Endodermal cell (in vitro differentiated cells): Measurements from ENCODE around the gene SSU72. TPM values are rescaled to one million over a fixed set of nuclear protein-coding genes. Genes with fewer than 3 reads are reported as not detected.

ENCODE experiments used
- DNase-seq: peaks from one replicate; pipeline ENCODE4 v3.0.0-alpha.2; 2017
- H3K27ac ChIP-seq: 2 replicates; pipeline ENCODE4 v1.5.1; 2013; ENCODE audit warnings: mild to moderate bottlenecking, low read depth, low read length, moderate library complexity
- H3K27me3 ChIP-seq: 2 replicates; pipeline ENCODE4 v1.6.1; 2013; ENCODE audit warnings: mild to moderate bottlenecking, low read length, moderate library complexity; ENCODE audit not compliant: insufficient read depth, control insufficient read depth, poor library complexity, severe bottlenecking
- H3K36me3 ChIP-seq: 2 replicates; pipeline ENCODE4 v1.7.0; 2013; ENCODE audit warnings: mild to moderate bottlenecking, low read length, moderate library complexity; ENCODE audit not compliant: control insufficient read depth, insufficient read depth
- H3K4me1 ChIP-seq: one replicate; pipeline ENCODE4 v1.7.0; 2013; ENCODE audit warnings: low read length; ENCODE audit not compliant: control insufficient read depth, insufficient read depth
- H3K4me3 ChIP-seq: 2 replicates; pipeline ENCODE4 v1.5.1; 2013; ENCODE audit warnings: mild to moderate bottlenecking, low read length, moderate library complexity
- H3K9ac ChIP-seq: 2 replicates; pipeline ENCODE4 v1.6.1; 2013; ENCODE audit warnings: mild to moderate bottlenecking, low read length, moderate library complexity; ENCODE audit not compliant: poor library complexity, severe bottlenecking; ENCODE audit errors: extremely low read depth
- H3K9me3 ChIP-seq: 2 replicates; pipeline ENCODE4 v1.6.1; 2013; ENCODE audit warnings: mild to moderate bottlenecking, low read length, moderate library complexity; ENCODE audit not compliant: control insufficient read depth
- H3K27ac Mint-ChIP-seq: 2 replicates; pipeline ENCODE4 v1.8.0; 2020; ENCODE audit warnings: mixed read lengths
- H3K27me3 Mint-ChIP-seq: 2 replicates; pipeline ENCODE4 v1.8.0; 2021; ENCODE audit warnings: mild to moderate bottlenecking, mixed read lengths; ENCODE audit not compliant: insufficient read depth
- H3K36me3 Mint-ChIP-seq: 2 replicates; pipeline ENCODE4 v1.8.0; 2020; ENCODE audit warnings: low read depth, mixed read lengths
- H3K4me1 Mint-ChIP-seq: 2 replicates; pipeline ENCODE4 v1.8.0; 2020; ENCODE audit warnings: mixed read lengths
- H3K4me3 Mint-ChIP-seq: 2 replicates; pipeline ENCODE4 v1.8.0; 2020; ENCODE audit warnings: mild to moderate bottlenecking, moderate library complexity, mixed read lengths
- H3K9me3 Mint-ChIP-seq: 2 replicates; pipeline ENCODE4 v1.8.0; 2020; ENCODE audit warnings: mild to moderate bottlenecking, mixed read lengths
- WGBS, 2 experiments: methylation state at CpG; one replicate each; pipeline versions ENCODE4 v1.1.5 to v1.1.7; 2013; ENCODE audit warnings: missing lambda C conversion rate in 2 of 2, mixed read lengths in 1 of 2; ENCODE audit not compliant: insufficient coverage in 1 of 2, insufficient read length in 1 of 2; 5-methylcytosine and 5-hydroxymethylcytosine counted together
- total RNA-seq, 2 donors: library from RNA; stranded (reverse); fragmentation: NEBNext Ultra II Directional in 1 of 2; extraction: Animal tissue kit (Norgen Biotek cat#: 25700) in 1 of 2; gene quantifications; 2 replicates in 1 of 2; 3 replicates in 1 of 2; pipeline ENCODE4 v1.2.1, GENCODE V29; 2021
- TF ChIP-seq, protein P1 (sequence below): fragments of 200-600 bp; sonication (generic); conservative IDR thresholded peaks from 2 replicates; pipeline ENCODE4 v1.5.0; 2021; ENCODE audit warnings: antibody characterized with exemption, mild to moderate bottlenecking

The SSU72 gene
- total RNA-seq, 2 donors from 2014 or later = 133 to 138 TPM

DNA sequence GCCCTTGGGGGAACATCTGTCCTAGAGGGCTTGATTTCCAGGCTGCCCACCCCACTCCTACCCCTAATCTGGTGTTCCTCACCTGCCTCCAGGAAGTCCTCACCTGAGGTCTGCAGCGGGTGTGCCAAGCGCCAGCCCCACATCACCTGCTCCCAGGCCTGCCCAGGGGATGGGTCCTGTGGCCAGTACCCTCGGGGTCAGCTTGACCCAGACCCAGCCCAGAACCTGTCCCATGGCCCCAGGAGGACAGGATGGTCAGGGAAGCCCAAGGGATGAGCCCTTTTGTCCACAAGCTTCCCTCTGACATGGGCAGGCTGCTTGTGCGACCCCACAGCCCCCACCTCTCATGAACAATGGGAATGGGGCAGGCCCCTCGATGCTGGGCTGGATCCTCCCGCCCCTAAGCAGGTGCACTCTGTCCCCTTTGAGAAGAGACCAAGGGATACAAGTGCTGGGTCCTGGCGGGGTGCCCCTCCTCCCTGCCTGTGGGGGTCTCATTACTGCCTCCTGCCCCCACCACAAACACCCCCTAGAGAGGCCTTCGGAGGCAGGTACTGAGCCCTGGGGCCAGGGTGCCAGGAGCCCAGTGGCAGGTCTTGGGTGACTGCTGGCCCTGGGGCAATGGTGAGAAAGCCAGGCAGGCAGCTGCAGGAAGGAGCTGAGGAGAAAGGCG, 43.9 kb upstream of the SSU72 start:
- H3K9ac ChIP-seq = no peak overlapping the region

DNA sequence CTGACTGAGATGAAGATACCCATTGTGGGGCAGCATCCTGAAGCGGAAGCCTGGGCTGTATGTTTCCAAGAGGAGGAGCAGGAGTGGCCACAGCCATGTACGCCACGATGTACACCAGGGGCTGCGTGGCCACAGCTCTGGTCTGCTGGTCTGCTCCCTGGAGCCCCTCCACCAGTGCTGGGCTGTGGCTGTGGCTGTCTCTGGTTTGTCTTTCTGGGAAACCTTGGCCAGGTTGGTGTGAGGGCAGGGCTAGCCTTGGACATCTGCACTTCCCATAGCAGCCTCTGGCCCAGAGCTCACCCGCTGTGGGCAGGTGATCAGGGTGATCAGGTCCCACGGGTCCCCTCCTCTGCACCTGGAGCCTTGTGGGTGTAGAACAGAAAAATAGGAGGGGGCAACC, 43.3 kb upstream of the SSU72 start:
- Histone ChIP-seq H3K27me3 (no peaks in the 10 kb centered on the region), H3K36me3 (peaks cover 18% of the 10 kb centered on the region), H3K4me3 (no peak overlapping the region), H3K4me1 (peaks cover 8% of the 10 kb centered on the region), H3K9ac (no peak overlapping the region), H3K9me3 (no peaks in the 10 kb centered on the region), H3K27ac (no peak overlapping the region)
- Mint-ChIP-seq H3K27me3 (no peaks in the 10 kb centered on the region), H3K36me3 (peaks cover 10% of the 10 kb centered on the region), H3K4me1 (no peaks in the 10 kb centered on the region), H3K27ac (no peak overlapping the region), H3K4me3 (no peak overlapping the region), H3K9me3 (no peaks in the 10 kb centered on the region)
- DNase-seq = no peak
- WGBS, 2 experiments = 96% methylated on average over 4 to 6 of the region's 6 CpGs
- TF ChIP-seq, protein P1, sequence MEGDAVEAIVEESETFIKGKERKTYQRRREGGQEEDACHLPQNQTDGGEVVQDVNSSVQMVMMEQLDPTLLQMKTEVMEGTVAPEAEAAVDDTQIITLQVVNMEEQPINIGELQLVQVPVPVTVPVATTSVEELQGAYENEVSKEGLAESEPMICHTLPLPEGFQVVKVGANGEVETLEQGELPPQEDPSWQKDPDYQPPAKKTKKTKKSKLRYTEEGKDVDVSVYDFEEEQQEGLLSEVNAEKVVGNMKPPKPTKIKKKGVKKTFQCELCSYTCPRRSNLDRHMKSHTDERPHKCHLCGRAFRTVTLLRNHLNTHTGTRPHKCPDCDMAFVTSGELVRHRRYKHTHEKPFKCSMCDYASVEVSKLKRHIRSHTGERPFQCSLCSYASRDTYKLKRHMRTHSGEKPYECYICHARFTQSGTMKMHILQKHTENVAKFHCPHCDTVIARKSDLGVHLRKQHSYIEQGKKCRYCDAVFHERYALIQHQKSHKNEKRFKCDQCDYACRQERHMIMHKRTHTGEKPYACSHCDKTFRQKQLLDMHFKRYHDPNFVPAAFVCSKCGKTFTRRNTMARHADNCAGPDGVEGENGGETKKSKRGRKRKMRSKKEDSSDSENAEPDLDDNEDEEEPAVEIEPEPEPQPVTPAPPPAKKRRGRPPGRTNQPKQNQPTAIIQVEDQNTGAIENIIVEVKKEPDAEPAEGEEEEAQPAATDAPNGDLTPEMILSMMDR = no peak

More for the DNA sequence above, 43.9 kb upstream of the SSU72 start:
- Histone ChIP-seq H3K4me1 (peaks cover 8% of the 10 kb centered on the region), H3K4me3 (no peak overlapping the region), H3K27ac (no peak overlapping the region), H3K9me3 (no peaks in the 10 kb centered on the region), H3K36me3 (peaks cover 18% of the 10 kb centered on the region), H3K27me3 (no peaks in the 10 kb centered on the region)
- Mint-ChIP-seq H3K9me3 (no peaks in the 10 kb centered on the region), H3K27me3 (no peaks in the 10 kb centered on the region), H3K36me3 (peaks cover 10% of the 10 kb centered on the region), H3K4me3 (no peak overlapping the region), H3K4me1 (no peaks in the 10 kb centered on the region), H3K27ac (no peak overlapping the region)
- TF ChIP-seq, protein P1 = no peak
- DNase-seq = no peak
- WGBS, 2 experiments = 90 to 93% methylated on average over 7 to 9 of the region's 9 CpGs

DNA sequence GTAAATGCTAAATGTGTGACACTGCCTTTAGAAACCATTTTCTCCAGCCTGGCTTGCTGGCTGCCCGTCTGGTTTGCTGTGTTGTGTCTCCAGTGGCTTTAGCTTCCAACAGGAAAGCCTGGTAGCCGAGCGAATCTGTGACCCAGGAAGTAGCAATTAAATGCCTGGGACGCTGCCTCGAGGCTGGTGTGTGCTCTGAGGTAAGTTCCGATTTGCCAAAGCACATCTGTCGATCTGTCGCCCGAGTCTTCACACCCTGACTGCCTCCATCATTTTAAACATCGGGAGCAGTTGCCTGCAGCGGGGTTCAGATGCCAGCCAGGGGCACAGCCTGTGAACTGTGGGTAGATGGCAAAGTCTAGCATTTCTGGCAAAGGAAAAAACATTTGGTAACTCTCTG, 42.9 kb upstream of the SSU72 start:
- Histone ChIP-seq H3K4me1 (peaks cover 8% of the 10 kb centered on the region), H3K27me3 (no peaks in the 10 kb centered on the region), H3K36me3 (peaks cover 18% of the 10 kb centered on the region), H3K27ac (no peak overlapping the region), H3K9ac (no peak overlapping the region), H3K4me3 (no peak overlapping the region), H3K9me3 (no peaks in the 10 kb centered on the region)
- no peaks in the 10 kb centered on the region for H3K9me3 Mint-ChIP-seq
- TF ChIP-seq, protein P1 = no peak
- H3K27ac Mint-ChIP-seq = no peak overlapping the region
- peaks cover 8% of the 10 kb centered on the region for H3K36me3 Mint-ChIP-seq
- peak overlapping the region; percentile 87 for H3K4me3 Mint-ChIP-seq
- no peaks in the 10 kb centered on the region for H3K27me3 Mint-ChIP-seq
- H3K4me1 Mint-ChIP-seq = no peaks in the 10 kb centered on the region
- no peak for DNase-seq
- 96% methylated on average over 7 to 11 of the region's 11 CpGs for WGBS, 2 experiments
